Hematopoietic multipotent progenitor cell (in vitro differentiated cells): ENCODE results near the gene FGF18. TPM values are rescaled to one million over a fixed set of nuclear protein-coding genes. Genes with fewer than 3 reads are reported as not detected.
A peak's percentile ranks its signal among the peaks of the same experiment; 100 is the strongest.

ENCODE experiments used
- DNase-seq, 3 donors: peaks; one replicate each; pipeline ENCODE4 v3.0.0-alpha.2; 2011 to 2015; ENCODE audit warnings: low read depth in 2 of 3, low spot score in 2 of 3
- total RNA-seq: library from RNA; depleted of rRNA; stranded (reverse); fragments of >200 nt; gene quantifications from one replicate; pipeline ENCODE4 v1.2.3, GENCODE V29; 2012

Gene FGF18
- total RNA-seq, 1 donor: 0.54 TPM

DNA sequence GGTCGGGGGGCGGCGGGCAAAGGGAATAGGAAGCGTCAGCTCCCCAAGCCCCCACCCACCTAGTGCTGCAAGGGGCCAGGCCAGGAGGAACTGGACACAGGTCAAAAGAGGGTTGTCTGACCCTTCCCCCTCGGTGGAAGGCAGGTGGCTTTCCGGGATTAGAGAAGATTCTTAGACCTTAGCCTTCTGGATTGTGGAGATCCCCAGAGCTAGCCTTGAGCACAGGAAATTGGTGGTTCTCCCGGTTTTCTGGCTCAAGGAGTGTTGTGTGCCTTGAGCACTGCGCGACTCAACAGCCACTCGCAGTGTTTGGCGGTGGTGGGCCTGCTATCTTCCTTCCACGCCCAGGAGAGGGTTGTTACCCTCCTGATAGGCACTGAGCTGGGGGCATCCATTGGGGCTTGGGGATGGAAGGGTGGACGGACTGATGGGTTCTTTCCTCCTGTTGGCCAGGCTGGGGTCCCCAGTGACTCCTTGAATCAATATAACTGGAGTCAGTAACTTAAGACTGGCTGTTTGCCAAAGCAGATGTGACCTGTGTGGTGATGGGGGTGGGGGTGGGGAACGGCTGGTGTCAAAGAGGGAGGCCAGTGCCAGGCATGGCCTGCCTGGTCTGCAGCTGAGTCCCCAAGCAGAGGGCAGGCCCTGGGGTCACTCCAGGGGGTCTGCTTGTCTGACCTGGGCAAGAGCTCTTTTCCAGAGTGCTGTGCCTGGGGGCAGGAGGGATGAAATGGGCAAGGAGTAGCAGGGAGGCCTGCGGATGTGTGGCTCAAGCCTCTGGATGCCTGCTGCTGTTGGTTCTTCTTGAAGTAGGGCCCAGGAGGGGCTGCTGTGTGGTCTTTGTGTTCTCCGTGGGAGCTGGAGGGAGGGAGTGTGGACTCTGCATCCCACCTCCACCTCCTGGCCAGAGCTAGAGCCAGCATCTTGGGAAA is 2.1 kb downstream of the FGF18 start:
- no peak for DNase-seq

DNA sequence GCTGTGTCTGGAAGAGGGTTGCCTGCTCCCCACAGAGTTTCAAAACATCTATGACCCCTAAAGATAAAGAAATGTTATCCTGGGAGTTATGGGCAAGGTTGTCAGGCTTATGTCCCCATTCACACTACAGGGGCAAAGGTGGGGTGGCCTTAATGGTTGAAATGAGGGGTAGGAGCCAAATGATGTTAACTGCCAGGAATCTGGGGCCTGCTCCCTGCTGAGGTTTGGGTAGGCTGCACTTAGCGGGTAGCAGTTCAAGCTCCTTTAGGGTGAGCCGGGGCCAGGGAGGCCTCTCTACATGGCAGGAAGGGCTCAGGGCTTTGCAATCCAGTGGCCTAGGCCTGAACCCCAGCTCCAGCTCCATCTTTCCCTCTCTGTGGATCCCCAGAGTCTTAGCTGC is 3.0 kb downstream of the FGF18 start:
- no peak for DNase-seq

DNA sequence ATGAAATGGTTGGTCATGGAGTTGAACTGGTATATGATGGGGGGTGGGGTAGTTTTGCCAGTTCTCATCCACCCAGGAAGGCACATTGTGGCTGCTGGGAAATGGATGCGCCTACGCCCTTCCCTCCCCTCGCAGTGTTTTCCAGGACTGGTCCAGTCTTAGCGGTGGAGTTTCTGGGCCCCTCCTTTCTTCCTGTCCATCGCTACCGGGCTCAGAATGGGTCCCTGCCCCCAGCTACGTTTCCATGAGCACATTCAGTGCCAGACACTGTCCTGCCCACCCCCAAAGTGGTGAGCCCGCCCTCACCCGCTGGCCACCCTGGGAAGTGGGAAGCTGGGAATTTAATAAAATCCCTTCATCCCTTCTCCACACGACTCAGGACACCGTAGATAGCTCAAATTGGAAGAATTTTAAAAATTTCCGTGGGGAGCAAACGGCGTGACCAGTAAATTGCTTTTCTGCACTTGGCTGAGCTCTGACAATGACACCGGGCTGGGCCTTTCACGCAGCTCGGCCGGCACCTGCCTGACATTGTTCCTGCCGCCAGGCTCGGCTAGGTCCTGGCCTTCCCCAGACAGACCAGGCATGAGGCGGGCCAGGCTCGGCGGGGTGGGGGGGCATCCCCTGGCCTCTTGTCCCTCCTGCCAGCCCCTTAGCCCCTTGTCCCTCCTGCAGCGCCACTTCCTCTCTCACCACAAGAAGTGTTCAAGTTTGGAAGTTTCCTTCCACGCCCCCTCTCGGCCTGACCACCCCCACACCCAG is 3.6 kb downstream of the FGF18 start:
- DNase-seq: peak in 1 of 3 donors; percentile 11

DNA sequence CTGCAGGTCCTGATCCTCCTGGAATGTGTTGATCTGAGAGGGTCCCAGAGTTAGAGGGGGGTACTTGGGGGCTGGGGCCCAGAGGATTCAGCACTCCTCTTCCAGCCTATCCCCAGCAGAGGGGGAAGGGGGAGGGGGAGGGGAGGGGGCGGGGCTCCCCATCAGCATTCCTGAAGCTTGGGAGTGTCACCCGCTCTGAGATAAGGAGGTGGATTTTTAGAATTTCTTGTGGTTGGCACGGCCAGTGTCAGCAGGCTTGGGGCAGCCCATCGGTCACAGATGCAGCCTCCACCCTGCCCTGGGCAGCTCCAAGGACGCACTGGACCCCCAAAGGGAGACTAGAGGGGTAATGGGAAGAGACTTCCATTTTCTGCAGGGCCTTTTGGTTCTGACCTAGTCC is 5.3 kb downstream of the FGF18 start:
- DNase-seq: no peak

DNA sequence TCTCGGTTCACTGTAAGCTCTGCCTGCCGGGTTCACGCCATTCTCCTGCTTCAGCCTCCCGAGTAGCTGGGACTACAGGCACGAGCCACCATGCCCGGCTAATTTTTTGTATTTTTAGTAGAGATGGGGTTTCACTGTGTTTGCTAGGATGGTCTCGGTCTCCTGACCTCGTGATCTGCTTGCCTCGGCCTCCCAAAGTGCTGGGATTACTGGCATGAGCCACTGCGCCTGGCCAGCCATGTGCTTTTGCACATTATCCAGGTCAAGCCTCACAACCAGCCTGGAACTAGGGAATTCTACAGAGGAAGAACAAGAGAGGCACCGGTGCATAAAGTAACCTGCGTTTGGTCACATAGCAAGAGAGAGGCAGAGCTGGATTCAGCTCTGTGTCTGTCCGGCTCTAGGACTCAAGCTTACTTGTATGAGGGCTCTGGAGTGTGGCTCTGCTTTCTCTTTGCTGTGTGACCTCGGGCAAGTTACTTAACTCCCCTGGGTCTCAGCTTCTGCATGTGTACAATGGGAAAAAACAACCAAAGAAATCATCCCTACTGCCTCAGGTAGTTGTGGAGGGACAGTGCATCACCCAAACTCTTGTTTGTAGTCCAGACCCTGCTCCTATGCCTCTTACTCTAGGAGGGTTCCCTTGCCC is 6.3 kb downstream of the FGF18 start:
- no peak for DNase-seq

DNA sequence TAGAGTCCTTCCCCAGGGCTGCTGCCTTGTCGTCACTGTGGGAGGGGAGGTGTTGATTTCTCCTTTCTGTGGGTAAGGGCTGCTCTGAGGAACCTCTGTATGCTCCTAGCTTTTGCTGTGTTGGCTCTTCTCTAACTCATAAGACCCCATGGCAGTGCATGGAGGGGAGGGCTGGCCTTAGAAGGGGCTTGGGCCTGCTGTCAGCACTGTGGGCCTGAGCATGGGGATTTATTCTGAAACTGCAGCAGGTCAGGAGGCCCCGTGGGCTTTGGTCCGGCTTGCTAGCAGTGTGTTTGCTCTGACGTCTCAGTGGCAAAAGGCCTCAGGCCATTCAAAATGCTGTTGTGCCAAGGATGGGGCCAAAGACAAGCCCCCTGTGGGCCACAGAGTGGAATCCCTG is 6.8 kb downstream of the FGF18 start:
- no peak for DNase-seq

DNA sequence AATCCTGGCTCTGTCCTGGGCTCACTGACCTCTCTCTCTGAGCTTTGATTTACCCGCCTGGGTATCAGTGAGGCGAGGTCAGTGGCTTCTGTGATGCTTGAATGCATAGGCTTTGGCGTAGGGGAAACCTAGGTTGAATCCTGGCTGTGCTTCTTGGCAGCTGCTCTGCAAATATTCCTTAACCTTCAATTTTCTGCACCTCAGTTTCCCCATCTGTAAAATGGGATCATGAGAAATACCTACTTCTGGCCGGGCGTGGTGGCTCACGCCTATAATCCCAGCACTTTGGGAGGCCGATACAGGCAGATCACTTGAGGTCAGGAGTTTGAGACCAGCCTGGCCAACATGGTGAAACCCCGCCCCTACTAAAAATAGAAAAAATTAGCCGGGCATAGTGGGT is 7.2 kb downstream of the FGF18 start:
- no peak for DNase-seq

DNA sequence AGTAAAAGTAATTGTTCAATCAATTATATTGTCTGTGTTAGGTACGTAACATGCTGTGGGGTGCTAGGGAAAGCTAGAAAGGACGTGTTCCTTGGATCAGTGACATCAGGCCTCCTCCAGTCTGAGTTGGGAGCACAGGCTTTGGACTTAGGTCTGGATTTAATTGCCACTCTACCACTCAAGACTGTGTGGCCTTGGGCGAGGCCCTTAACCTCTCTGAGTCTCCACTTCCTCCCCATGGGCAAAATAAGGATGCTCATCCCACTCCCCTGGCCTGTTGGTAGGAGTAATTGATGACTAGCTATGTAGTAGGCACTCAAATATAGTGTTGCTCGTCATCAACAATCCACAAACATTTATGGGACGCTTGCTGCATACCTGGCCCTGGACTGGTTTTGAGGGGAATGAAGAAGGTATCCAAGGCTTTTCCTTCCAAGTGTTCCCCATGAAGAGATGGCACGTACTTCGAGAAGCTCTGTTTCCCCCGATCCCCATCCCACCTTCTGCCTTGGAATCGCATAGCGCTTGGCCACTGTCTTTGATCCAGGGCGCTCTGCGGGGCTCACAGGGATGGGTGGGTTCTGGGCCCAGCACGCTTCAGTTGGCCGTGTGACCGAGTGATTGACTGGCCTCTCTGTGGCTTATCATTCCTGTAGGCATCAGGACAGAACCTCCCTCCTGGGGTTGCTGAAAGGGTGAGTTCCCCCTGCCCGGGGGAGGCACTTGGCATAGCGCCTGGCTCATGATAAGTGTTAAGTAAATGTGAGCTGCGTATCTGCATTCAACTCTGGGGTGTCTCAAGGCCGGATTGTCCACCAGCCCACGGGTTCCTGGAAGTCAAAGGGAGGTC is 8.1 kb downstream of the FGF18 start:
- DNase-seq: no peak

DNA sequence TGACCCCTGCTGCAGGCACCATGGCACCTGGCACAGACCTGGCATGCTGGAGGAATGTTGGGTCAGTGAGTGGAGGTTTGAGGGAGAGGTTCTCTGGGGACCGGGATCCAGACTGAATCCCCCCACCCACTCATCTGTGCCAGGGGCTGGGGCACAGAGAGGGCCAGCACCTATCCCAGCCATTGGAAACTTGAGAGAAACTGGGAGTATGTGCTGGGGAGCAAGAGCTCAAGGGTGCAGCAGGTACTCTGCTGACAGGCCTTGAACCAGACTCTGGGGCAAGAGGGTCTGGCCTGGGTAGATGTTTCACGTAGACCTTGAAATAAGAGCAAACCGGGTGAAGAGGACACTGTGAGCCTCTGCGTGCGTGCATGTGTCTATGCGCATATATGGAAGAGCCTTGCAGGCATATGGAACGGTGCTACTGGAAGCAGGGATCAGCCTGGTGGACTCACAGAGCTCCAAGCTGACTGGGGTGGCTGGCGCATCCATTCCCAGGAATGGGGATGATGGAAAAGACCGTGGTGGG is 8.8 kb downstream of the FGF18 start:
- no peak for DNase-seq

DNA sequence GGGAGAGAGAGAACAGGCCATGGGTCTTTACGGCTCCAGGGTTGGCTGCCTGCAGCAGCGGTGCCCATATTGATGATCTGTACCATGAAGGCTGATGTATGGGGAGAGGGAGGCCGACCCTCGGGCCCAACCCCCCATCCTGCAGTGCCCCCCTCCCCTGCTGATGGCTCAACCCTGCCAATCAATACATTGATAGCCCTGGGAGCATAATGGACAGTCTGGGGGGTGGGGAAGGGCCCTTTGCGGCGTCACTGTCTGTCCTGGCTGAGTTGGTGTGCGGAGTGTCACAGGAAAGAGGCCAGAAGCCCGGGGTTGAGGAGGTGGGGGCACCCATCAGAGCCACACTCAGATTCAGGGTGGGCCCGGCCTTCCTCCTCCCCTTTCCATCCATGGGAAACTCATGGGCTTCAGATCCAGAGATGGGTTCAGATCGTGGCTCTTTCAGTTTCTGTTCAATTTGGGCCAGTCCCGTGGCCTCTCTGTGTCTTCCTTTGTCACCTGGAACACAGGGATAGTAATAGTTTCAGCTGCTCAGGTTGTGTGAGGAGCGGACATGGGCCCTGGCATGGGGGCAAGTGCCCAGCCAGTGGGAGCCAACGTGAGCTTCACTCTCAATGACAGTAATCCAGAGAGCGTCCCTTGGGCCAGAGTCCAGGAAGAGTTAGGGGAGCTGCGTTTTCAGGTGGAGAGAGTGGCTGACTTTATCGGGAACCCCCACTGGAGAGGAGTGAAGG is 9.5 kb downstream of the FGF18 start:
- DNase-seq: no peak

DNA sequence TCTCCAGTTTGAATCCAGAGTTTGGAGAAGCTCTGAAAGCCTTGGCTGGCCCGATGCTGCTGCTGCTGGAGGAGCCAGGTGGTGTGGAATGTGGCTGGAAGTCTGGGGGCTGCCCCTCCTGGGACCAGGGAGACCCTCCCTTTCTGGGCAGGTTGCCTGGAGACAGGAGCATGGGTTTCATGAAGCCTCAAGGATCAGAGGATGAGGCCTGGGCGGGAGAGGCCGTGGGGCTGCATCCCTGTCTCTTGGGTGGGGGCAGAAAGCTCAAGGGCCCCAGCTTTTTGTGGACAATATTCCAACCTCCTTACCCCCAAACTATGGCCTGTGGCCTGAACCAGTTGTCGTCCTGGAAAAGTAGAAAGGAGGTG is 10.1 kb downstream of the FGF18 start:
- DNase-seq: no peak

DNA sequence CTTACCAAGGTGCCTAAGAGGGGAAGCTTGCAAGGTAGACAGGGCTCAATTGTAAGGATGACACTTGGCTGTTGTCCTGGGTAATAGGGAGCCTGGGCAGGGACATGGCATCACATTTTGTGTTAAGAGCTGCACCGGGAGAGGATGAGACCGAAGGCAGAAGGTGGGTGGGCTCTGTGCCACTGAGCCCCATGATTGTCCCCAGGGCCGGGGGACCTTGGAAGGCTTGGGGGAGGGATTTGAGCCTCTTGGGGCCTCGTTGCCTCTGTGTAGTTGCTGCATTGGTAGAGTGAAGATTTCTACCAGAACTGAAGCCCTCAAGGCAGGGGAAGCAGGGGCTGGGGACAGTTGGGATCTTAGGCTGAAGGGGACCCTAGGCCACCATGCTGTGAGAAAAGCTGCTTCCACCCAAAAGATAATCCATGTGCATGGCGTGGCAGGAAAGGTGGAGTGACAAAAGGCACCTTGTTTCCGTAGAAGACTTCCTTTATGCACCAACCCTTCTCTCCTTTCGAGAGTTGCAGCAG is 11.9 kb downstream of the FGF18 start:
- DNase-seq: no peak

DNA sequence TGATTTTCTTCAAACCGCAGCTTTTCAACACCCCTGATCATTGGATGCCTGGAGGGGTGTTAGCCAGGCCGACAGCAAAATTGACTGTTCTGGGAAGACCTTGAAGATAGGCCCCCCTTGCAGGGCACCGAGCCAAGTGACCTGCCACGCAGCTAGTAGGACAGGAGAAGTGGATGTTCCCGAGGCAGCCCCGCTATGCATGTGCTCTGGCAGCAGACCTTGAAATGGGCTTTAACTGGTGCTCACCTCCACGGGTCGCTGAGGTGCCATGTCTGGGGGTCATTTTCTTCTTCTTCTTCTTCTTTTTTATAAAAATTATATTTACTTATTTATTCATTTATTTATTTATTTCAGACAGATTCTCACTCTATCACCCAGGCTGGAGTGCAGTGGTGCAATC is 12.6 kb downstream of the FGF18 start:
- no peak for DNase-seq

DNA sequence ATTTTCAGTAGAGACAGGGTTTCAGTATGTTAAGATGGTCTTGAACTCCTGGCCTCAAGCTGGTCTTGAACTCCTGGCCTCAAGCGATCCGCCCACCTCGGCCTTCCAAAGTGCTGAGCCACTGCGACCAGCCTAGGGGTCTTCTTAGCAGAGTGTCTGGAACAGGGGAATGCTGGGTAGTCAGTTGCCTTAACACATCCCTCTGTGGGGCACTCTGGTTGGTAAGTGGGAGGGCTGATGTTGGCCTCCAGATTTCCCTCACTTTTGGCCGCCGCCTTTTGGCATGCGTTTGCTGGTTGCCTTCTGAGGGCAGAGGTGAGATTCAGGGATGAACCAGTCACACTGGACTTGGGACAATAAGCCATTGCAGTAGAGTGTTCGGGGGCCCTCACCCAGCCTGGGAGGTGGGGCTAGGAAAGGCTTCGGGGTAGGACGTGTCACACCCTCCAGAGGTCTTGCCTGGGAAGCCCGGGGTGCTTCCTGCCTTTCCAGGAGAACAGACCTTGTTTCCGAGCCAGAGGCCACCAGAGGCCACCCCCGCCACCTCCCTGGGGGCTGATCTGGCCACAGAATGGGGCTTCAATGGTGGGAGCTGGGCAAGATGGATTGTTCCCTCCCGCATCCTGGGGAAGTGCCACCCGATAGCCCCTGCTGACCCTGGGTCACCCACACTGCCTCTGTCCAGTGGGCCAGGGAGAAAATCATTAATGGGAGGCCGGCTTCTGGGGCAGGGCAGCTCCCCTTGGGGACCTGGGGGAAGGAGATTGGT is 13.3 kb downstream of the FGF18 start:
- DNase-seq: no peak

DNA sequence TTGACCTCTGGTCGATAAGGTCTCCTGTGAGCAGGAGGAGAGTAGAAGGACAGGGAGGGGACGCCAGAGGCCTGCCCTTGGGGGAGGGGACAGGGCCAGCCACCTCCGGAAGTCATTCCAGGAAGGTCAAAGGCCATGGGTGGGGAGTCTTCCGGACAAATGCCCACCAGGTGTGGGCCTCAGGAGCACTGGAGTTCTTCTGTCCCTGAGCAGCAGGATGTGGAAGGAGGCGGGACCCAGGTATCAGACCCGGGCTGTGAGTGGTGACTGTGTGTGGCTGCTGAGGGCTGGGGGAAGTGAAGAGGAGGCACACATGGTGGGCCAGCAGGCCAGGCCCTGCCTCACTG is 13.9 kb downstream of the FGF18 start:
- DNase-seq: no peak

DNA sequence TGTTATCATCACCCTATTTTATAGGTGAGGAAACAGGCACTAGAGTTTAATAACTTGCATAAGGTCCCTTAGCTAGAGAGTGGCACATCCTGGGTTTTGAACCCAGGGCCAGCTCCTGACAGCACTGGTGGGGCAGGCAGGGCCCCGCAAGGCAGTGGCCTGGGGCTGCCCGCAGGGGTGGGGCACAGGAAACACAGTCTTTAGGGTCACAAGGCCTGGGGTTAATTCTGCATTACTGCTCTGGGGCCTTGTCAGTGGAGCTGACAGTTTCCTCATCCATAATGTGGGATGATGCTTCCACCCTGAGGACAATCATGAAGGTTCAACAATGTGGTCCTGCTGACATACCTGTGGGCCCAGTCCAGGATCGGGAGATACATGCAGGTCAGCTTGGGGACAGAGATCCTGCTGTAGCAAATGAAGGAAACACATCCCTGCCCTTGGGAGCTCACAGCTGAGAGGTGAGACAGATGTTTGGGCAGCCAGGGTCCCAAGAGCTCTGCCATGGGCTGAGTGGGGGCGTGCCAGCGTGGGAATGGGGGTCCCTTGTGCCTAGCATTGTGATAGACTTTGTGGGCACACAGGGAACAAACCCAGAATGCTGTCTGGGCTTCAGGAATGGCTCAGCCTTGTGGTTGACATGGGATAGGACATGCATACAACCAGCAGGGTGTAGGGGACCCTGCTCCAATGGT is 14.7 kb downstream of the FGF18 start:
- no peak for DNase-seq

DNA sequence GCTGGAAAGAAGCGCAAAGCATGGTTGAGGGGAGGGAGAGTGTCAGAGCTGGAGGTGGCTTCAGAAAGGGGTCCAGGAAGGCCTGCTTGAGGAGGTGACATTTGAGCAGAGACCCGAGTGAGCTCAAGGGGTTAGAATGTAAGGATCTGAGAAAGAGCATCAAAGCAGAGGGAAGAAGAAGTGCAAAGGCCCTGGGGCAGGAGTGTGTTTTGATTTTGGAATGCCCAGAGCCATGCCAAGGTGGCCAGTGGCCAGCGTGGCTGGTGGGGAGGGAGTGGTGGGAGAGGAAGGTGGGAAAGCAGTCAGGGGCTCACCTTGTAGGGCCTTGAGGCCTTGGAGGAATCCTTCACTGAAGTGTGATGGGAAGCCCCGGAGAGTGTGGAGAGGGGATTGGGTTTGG is 15.4 kb downstream of the FGF18 start:
- DNase-seq: no peak

DNA sequence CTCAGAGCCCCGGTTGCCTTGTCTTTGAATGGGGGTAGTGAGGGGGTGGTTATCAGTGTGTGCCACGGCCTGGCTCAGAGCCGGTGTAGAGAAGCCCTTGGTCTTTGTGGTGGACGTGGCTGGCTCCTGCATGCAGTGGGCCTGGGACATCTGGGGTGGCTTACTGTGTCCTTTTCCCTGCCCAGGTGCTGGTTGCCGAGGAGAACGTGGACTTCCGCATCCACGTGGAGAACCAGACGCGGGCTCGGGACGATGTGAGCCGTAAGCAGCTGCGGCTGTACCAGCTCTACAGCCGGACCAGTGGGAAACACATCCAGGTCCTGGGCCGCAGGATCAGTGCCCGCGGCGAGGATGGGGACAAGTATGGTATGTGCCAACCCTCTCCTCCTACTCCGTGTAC is 16.5 kb downstream of the FGF18 start:
- no peak for DNase-seq
